K562 (cell line): ENCODE data around the gene LCN1. TPM values are rescaled to one million over a fixed set of nuclear protein-coding genes. Genes with fewer than 3 reads are reported as not detected.

Experiments
- EHMT2 ChIP-seq: fragments of 450-650 bp; IDR thresholded peaks from 2 replicates; pipeline ENCODE4 v1.6.1; 2018; ENCODE audit warnings: antibody characterized with exemption
- PHB ChIP-seq: fragments of 250-450 bp; sonication (Bioruptor Pico); IDR thresholded peaks from 2 replicates; pipeline ENCODE4 v1.5.0; 2021
- PTTG1 ChIP-seq: fragments of 450-650 bp; IDR thresholded peaks from 2 replicates; pipeline ENCODE4 v1.6.1; 2016; ENCODE audit warnings: low read depth, mild to moderate bottlenecking, missing genetic modification characterization, missing compliant biosample characterization
- RERE ChIP-seq: sonication (generic); formaldehyde crosslinking; IDR thresholded peaks from 2 replicates; pipeline ENCODE4 v1.8.0; 2023; ENCODE audit warnings: missing genetic modification reagents, mild to moderate bottlenecking, borderline replicate concordance
- SMARCA5 ChIP-seq: fragments of 450-650 bp; IDR thresholded peaks from 2 replicates; pipeline ENCODE4 v1.6.1; 2016
- ZBTB40 ChIP-seq, 2 experiments: fragments of 450-650 bp in 1 of 2; sonication (generic) in 1 of 2; formaldehyde crosslinking in 1 of 2; IDR thresholded peaks; 2 replicates each; pipeline versions ENCODE4 v1.7.1 to v1.9.0; 2016 to 2022; ENCODE audit warnings: inconsistent platforms in 1 of 2, mild to moderate bottlenecking in 1 of 2, missing genetic modification reagents in 1 of 2
- ZNF143 ChIP-seq: sonication (generic); formaldehyde crosslinking; IDR thresholded peaks from 2 replicates; pipeline ENCODE4 v1.9.0; 2022; ENCODE audit warnings: mild to moderate bottlenecking, missing genetic modification reagents
- ZNF449 ChIP-seq: fragments of 250-450 bp; sonication (Bioruptor Pico); IDR thresholded peaks from 2 replicates; pipeline ENCODE4 v1.8.0; 2022; ENCODE audit warnings: moderate library complexity, mild to moderate bottlenecking, inconsistent platforms
- ZNF561 ChIP-seq: fragments of 450-650 bp; formaldehyde crosslinking; conservative IDR thresholded peaks from 2 replicates; pipeline ENCODE4 v1.4.0; 2020; ENCODE audit warnings: mild to moderate bottlenecking, moderate library complexity
- ZNF717 ChIP-seq: fragments of 250-450 bp; sonication (Bioruptor Pico); IDR thresholded peaks from 2 replicates; pipeline ENCODE4 v1.5.0; 2021
- polyA plus RNA-seq, 8 experiments: library from polyadenylated mRNA; depleted of rRNA in 4 of 8; stranded (reverse) in 5 of 8; unstranded in 3 of 8; fragments of >200 nt; fragmentation: Nextera tagmentation in 2 of 8; fragmentation: Illumina TruSeq in 1 of 8; extraction: Ambion mirVana in 2 of 8; extraction: Trizol in 1 of 8; gene quantifications; 2 replicates each; pipeline versions ENCODE4 v1.2.1 to v1.2.3, GENCODE V29; 2011 to 2014; ENCODE audit warnings: inconsistent platforms in 1 of 8, missing spikeins in 1 of 8
- total RNA-seq, 7 experiments: library from RNA; depleted of rRNA in 6 of 7; stranded (reverse); fragments of >200 nt in 6 of 7; fragmentation: Illumina TruSeq in 2 of 7; extraction: Trizol in 2 of 7; gene quantifications; 2 replicates each; pipeline versions ENCODE4 v1.2.1 to v1.2.3, GENCODE V29; 2011 to 2021; ENCODE audit warnings: low replicate concordance in 1 of 7

LCN1 gene
- total and polyA plus RNA-seq, 9 of the 15 experiments (the other 6 are each of a cell fraction or from before 2014, with no cell fraction given): not detected

- no peak for TF ChIP-seq ZNF561 (CRISPR knock-in tag)
- TF ChIP-seq ZNF717 (CRISPR knock-in tag): no peak
- no peak for TF ChIP-seq ZNF143 (CRISPR knock-in tag)
- no peak for TF ChIP-seq RERE
- peak; percentile 52; the same call in 1 of the 2 replicates for TF ChIP-seq ZBTB40 (IDR thresholded peaks at IDR 0.05)
- TF ChIP-seq ZBTB40 (CRISPR knock-in tag; IDR thresholded peaks at IDR 0.05): no peak
- TF ChIP-seq ZNF449: no peak
- TF ChIP-seq PTTG1 (tag): no peak
- no peak for TF ChIP-seq PHB (CRISPR knock-in tag)
- no peak for TF ChIP-seq SMARCA5
- no peak for TF ChIP-seq EHMT2
These were observed 14.7 kb upstream of the LCN1 start (continued) for GRCh38 chr9:135506327-135507103.
